Lower leg skin (tissue), 4 donors: ENCODE measurements around the gene PDE1C. TPM values are rescaled to one million over a fixed set of nuclear protein-coding genes. Genes with fewer than 3 reads are reported as not detected.

Source experiments
- DNase-seq, 2 donors: peaks; one replicate each; pipeline ENCODE4 v3.0.0-alpha.2; 2019; ENCODE audit warnings: low spot score in 2 of 2
- H3K4me3 ChIP-seq: fragments of 200-600 bp; sonication (generic); 2 replicates; pipeline ENCODE4 v1.5.1; 2017; ENCODE audit warnings: mild to moderate bottlenecking, low read depth; ENCODE audit not compliant: poor library complexity, severe bottlenecking
- CTCF ChIP-seq, 3 donors: fragments of 450-650 bp; IDR thresholded peaks; one replicate each; pipeline ENCODE4 v1.5.1; 2016; ENCODE audit warnings: antibody characterized with exemption in 3 of 3, mild to moderate bottlenecking in 3 of 3, moderate library complexity in 2 of 3
- POLR2A ChIP-seq, 2 donors: fragments of 450-650 bp; IDR thresholded peaks; one replicate each; pipeline ENCODE4 v1.6.1; 2016 to 2017; ENCODE audit warnings: antibody characterized with exemption in 2 of 2, mild to moderate bottlenecking in 1 of 2, moderate library complexity in 1 of 2
- WGBS, 2 donors: methylation state at CpG; one replicate each; pipeline ENCODE4 v1.1.5; 2018; 5-methylcytosine and 5-hydroxymethylcytosine counted together
- intact Hi-C: fragments of 100-400 bp; cut with DNase I; formaldehyde crosslinking; loops from one replicate; pipeline ENCODE4 v1.15.0; 2023; ENCODE audit warnings: low total_unique reads
- total RNA-seq, 4 donors: library from RNA; depleted of rRNA; stranded (reverse); fragments of >200 nt; gene quantifications; one replicate each; pipeline ENCODE4 v1.1.0, GENCODE V29; 2016

Gene PDE1C
- total RNA-seq, 4 donors from 2014 or later: 0.53 to 3.5 (median 3.0) TPM

- TF ChIP-seq POLR2A (IDR thresholded peaks at IDR 0.05) (no peak), CTCF (IDR thresholded peaks at IDR 0.05) (no peak)
- peak in 1 of 2 donors; percentile 19 for DNase-seq
- WGBS, 2 donors: 32 to 43% methylated on average over 4 of the region's 4 CpGs
- no peak overlapping the region for H3K4me3 ChIP-seq
- intact Hi-C loops: no loop called here
These were observed 23.5 kb upstream of the PDE1C start for GRCh38 chr7:32093415-32094408.

- 62 to 69% methylated on average over 1 of the region's 1 CpG for WGBS, 2 donors
- no peak for TF ChIP-seq POLR2A (IDR thresholded peaks at IDR 0.05)
- TF ChIP-seq CTCF (IDR thresholded peaks at IDR 0.05): no peak
These were observed 22.1 kb upstream of the PDE1C start for GRCh38 chr7:32092346-32092745.

GRCh38 chr7:32091608-32092210 is 21.5 kb upstream of the PDE1C start:
- DNase-seq: no peak
- intact Hi-C loops: no loop called here
- TF ChIP-seq CTCF (IDR thresholded peaks at IDR 0.05): no peak
- TF ChIP-seq POLR2A (IDR thresholded peaks at IDR 0.05): no peak
- 70 to 87% methylated on average over 4 of the region's 4 CpGs for WGBS, 2 donors
- H3K4me3 ChIP-seq: no peak overlapping the region

More at GRCh38 chr7:32092346-32092745, 22.1 kb upstream of the PDE1C start:
- H3K4me3 ChIP-seq: no peak overlapping the region
- intact Hi-C loops: no loop called here
- DNase-seq: no peak

GRCh38 chr7:32089678-32090077 is 19.5 kb upstream of the PDE1C start:
- TF ChIP-seq POLR2A (IDR thresholded peaks at IDR 0.05): no peak
- no peak for TF ChIP-seq CTCF (IDR thresholded peaks at IDR 0.05)
- no peak overlapping the region for H3K4me3 ChIP-seq
- no peak for DNase-seq
- intact Hi-C loops: no loop called here

- TF ChIP-seq POLR2A (IDR thresholded peaks at IDR 0.05) (no peak), CTCF (IDR thresholded peaks at IDR 0.05) (no peak)
- 79 to 82% methylated on average over 5 of the region's 5 CpGs for WGBS, 2 donors
- intact Hi-C loops: no loop called here
These were observed 19.0 kb upstream of the PDE1C start for GRCh38 chr7:32089256-32089655.

More at GRCh38 chr7:32089256-32089655, 19.0 kb upstream of the PDE1C start:
- DNase-seq: no peak
- H3K4me3 ChIP-seq: no peak overlapping the region
